ENCODE measurements around the gene DAAM2.

DNA sequence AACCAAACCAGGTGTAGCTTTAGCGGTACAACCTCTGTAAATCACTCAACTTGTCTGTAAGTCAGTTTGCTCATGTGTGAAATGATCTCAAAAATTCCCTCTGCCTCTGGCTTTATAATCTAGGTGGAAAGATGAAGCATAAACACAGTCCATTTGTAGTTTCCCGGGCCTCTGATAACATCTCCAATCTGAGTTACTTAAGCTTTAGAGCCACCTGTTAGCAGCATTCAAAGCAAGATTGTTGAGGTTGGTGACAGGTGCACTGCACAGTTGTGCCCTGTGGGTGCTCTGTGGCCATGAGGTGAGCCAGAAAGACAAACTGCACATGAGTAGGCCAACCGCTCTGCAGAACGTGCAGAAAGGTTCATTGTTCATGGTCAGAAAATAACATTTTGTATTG is 88.4 kb downstream of the DAAM2 start:
- TF ChIP-seq, protein P1, sequence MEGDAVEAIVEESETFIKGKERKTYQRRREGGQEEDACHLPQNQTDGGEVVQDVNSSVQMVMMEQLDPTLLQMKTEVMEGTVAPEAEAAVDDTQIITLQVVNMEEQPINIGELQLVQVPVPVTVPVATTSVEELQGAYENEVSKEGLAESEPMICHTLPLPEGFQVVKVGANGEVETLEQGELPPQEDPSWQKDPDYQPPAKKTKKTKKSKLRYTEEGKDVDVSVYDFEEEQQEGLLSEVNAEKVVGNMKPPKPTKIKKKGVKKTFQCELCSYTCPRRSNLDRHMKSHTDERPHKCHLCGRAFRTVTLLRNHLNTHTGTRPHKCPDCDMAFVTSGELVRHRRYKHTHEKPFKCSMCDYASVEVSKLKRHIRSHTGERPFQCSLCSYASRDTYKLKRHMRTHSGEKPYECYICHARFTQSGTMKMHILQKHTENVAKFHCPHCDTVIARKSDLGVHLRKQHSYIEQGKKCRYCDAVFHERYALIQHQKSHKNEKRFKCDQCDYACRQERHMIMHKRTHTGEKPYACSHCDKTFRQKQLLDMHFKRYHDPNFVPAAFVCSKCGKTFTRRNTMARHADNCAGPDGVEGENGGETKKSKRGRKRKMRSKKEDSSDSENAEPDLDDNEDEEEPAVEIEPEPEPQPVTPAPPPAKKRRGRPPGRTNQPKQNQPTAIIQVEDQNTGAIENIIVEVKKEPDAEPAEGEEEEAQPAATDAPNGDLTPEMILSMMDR (IDR thresholded peaks at IDR 0.05 in 2 of 3, conservative IDR thresholded peaks at IDR 0.05 in 1 of 3; ENCODE audit: insufficient read depth in 2 of 3, low read depth in 1 of 3, low read length in 3 of 3), result no peak
- TF ChIP-seq ZFP36 (IDR thresholded peaks at IDR 0.05; ENCODE audit: low read depth, low read length, partially characterized antibody), result no peak
- no peak for TF ChIP-seq SPI1 (IDR thresholded peaks at IDR 0.05; ENCODE audit: borderline replicate concordance, low read depth, low read length)
- TF ChIP-seq, protein P2, sequence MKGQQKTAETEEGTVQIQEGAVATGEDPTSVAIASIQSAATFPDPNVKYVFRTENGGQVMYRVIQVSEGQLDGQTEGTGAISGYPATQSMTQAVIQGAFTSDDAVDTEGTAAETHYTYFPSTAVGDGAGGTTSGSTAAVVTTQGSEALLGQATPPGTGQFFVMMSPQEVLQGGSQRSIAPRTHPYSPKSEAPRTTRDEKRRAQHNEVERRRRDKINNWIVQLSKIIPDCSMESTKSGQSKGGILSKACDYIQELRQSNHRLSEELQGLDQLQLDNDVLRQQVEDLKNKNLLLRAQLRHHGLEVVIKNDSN (CRISPR knock-in tag; IDR thresholded peaks at IDR 0.05), result no peak
- no peak for TF ChIP-seq SIN3A (IDR thresholded peaks at IDR 0.05; ENCODE audit: borderline replicate concordance in 2 of 2, control insufficient read depth in 1 of 2, low read depth in 2 of 2, low read length in 2 of 2)
- TF ChIP-seq NFE2L1 (tag; IDR thresholded peaks at IDR 0.05; ENCODE audit: borderline replicate concordance, low read depth), result no peak
- TF ChIP-seq TEAD4 (IDR thresholded peaks at IDR 0.05; ENCODE audit: low read length), result no peak
- no peak for TF ChIP-seq TEAD4 (CRISPR knock-in tag; IDR thresholded peaks at IDR 0.05; ENCODE audit: borderline replicate concordance)
- no peak for TF ChIP-seq ZNF277 (CRISPR knock-in tag; IDR thresholded peaks at IDR 0.05; ENCODE audit: borderline replicate concordance)
- no peak for TF ChIP-seq JUNB (CRISPR knock-in tag; conservative IDR thresholded peaks at IDR 0.05)
- no peak for TF ChIP-seq STAT5A (IDR thresholded peaks at IDR 0.05; ENCODE audit: borderline replicate concordance, low read length)
- TF ChIP-seq TCF7L2 (IDR thresholded peaks at IDR 0.05; ENCODE audit: low read depth, low read length), result no peak
